ENCODE results near the gene KIF7.

The KIF7 gene

DNA sequence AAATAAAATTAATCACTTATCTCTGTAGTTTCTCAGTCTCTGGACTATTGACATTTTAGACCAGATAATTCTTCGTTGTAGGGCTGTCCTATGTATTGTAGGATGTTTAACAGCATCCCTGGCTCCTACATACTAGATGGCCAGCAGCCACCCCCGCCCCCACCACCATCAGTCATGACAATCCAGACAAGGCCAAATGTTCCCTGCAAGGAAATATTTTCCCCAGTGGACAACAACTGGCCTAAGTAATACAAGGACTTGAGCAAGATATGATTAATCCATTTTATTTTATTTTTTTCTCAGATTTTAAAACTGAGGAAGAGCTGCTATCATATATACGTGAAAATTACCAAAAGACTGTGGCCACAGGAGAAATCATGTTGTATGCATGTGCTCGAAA is 56.2 kb downstream of the KIF7 start:
- TF ChIP-seq, protein P1, sequence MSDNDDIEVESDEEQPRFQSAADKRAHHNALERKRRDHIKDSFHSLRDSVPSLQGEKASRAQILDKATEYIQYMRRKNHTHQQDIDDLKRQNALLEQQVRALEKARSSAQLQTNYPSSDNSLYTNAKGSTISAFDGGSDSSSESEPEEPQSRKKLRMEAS (IDR thresholded peaks at IDR 0.05): no peak
- no peak for TF ChIP-seq ZBTB7A (IDR thresholded peaks at IDR 0.05; ENCODE audit: low read depth)
- TF ChIP-seq, protein P2, sequence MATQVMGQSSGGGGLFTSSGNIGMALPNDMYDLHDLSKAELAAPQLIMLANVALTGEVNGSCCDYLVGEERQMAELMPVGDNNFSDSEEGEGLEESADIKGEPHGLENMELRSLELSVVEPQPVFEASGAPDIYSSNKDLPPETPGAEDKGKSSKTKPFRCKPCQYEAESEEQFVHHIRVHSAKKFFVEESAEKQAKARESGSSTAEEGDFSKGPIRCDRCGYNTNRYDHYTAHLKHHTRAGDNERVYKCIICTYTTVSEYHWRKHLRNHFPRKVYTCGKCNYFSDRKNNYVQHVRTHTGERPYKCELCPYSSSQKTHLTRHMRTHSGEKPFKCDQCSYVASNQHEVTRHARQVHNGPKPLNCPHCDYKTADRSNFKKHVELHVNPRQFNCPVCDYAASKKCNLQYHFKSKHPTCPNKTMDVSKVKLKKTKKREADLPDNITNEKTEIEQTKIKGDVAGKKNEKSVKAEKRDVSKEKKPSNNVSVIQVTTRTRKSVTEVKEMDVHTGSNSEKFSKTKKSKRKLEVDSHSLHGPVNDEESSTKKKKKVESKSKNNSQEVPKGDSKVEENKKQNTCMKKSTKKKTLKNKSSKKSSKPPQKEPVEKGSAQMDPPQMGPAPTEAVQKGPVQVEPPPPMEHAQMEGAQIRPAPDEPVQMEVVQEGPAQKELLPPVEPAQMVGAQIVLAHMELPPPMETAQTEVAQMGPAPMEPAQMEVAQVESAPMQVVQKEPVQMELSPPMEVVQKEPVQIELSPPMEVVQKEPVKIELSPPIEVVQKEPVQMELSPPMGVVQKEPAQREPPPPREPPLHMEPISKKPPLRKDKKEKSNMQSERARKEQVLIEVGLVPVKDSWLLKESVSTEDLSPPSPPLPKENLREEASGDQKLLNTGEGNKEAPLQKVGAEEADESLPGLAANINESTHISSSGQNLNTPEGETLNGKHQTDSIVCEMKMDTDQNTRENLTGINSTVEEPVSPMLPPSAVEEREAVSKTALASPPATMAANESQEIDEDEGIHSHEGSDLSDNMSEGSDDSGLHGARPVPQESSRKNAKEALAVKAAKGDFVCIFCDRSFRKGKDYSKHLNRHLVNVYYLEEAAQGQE (IDR thresholded peaks at IDR 0.05; ENCODE audit: low read depth): no peak
- TF ChIP-seq YY1 (IDR thresholded peaks at IDR 0.05; ENCODE audit: low read depth): no peak
- TF ChIP-seq CEBPB (IDR thresholded peaks at IDR 0.05): no peak
- no peak for TF ChIP-seq CREB1 (IDR thresholded peaks at IDR 0.05; ENCODE audit: low read depth)
- no peak for TF ChIP-seq FOXM1 (IDR thresholded peaks at IDR 0.05; ENCODE audit: borderline replicate concordance, low read depth)
- TF ChIP-seq EGR1 (IDR thresholded peaks at IDR 0.05): no peak
- TF ChIP-seq TEAD4 (IDR thresholded peaks at IDR 0.05): no peak
- no peak for TF ChIP-seq EP300 (IDR thresholded peaks at IDR 0.05; ENCODE audit: borderline replicate concordance)
- TF ChIP-seq TAF1 (IDR thresholded peaks at IDR 0.05; ENCODE audit: low read depth): no peak
- no peak for TF ChIP-seq RAD21 (IDR thresholded peaks at IDR 0.05; ENCODE audit: low read depth)
- TF ChIP-seq, protein P3, sequence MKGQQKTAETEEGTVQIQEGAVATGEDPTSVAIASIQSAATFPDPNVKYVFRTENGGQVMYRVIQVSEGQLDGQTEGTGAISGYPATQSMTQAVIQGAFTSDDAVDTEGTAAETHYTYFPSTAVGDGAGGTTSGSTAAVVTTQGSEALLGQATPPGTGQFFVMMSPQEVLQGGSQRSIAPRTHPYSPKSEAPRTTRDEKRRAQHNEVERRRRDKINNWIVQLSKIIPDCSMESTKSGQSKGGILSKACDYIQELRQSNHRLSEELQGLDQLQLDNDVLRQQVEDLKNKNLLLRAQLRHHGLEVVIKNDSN (IDR thresholded peaks at IDR 0.05): no peak
- TF ChIP-seq NFIC (IDR thresholded peaks at IDR 0.05): no peak
- TF ChIP-seq TCF12 (IDR thresholded peaks at IDR 0.05; ENCODE audit: low read depth): no peak

DNA sequence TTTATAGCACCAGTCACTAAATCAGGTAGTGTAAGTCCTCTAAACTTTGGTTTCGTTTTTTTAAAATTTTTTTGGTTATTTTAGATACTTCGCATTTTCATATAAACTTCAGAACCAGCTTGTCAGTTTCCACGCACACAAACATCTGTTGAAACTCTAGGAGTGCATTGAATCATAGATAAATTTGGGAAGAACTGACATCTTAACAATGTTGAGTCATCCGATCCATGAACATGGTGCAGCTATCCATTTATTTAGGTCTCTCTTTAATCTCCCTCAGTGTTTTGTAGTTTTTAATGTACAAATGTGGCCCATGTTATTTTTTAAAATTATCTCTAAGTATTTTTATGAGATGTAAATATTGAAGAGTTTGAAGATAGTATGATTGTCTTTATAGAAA is 62.2 kb downstream of the KIF7 start:
- TF ChIP-seq EGR1 (IDR thresholded peaks at IDR 0.05) (no peak), NFIC (IDR thresholded peaks at IDR 0.05) (no peak), TEAD4 (IDR thresholded peaks at IDR 0.05) (no peak), EP300 (IDR thresholded peaks at IDR 0.05; ENCODE audit: borderline replicate concordance) (no peak), TCF12 (IDR thresholded peaks at IDR 0.05; ENCODE audit: low read depth) (no peak)
- TF ChIP-seq, protein P1 (IDR thresholded peaks at IDR 0.05): no peak

DNA sequence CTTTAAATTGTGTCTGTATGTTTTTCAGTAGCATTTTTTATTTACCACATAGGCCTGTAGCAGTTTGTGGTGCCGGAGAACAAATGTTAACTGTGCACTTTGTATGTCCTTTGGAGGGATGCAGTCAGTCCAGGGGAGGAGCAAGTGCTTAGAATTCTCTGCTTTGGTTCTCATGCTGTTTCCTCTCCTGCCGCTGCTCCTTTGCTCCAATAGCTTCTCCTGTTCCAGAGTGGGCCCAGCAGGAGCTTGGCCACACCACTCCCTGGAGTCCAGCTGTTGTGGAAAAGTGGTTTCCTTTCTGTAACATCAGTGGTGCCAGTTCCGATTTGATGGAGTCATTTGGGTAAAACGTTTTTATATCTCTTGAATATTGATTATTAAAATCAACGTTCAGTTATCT is 63.4 kb downstream of the KIF7 start:
- TF ChIP-seq, protein P2 (IDR thresholded peaks at IDR 0.05; ENCODE audit: low read depth): no peak
- TF ChIP-seq, protein P3 (IDR thresholded peaks at IDR 0.05): no peak
- no peak for TF ChIP-seq EP300 (IDR thresholded peaks at IDR 0.05; ENCODE audit: borderline replicate concordance)
- no peak for TF ChIP-seq RAD21 (IDR thresholded peaks at IDR 0.05; ENCODE audit: low read depth)
- no peak for TF ChIP-seq TEAD4 (IDR thresholded peaks at IDR 0.05)
- TF ChIP-seq CREB1 (IDR thresholded peaks at IDR 0.05; ENCODE audit: low read depth): no peak
- TF ChIP-seq, protein P1 (IDR thresholded peaks at IDR 0.05): no peak

DNA sequence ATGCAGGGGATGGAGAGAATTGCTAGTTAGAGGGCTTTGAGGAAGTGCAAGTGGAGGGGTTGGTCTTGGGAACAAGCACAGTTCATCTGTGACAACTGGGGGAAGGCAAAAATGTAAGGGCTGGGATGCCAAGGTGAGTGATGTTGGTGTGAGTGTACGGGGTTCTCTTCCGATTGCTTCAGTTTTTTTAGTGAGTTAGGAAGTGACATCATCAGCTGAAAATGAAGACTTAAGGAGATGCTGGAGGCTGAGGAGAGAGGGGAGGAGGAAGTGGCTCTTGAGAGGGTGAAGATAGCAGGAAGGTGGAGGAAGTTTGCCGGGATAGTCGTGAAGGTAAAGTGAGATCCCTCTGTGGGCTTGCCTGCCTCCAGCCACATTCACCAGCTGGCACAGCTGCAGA is 67.3 kb downstream of the KIF7 start:
- TF ChIP-seq TCF12 (IDR thresholded peaks at IDR 0.05; ENCODE audit: low read depth): no peak
- TF ChIP-seq CEBPB (IDR thresholded peaks at IDR 0.05): no peak
- no peak for TF ChIP-seq TAF1 (IDR thresholded peaks at IDR 0.05; ENCODE audit: low read depth)
- TF ChIP-seq, protein P1 (IDR thresholded peaks at IDR 0.05): no peak
- TF ChIP-seq CREB1 (IDR thresholded peaks at IDR 0.05; ENCODE audit: low read depth): no peak
- TF ChIP-seq YY1 (IDR thresholded peaks at IDR 0.05; ENCODE audit: low read depth): no peak
- TF ChIP-seq, protein P3 (IDR thresholded peaks at IDR 0.05): no peak
- TF ChIP-seq EP300 (IDR thresholded peaks at IDR 0.05; ENCODE audit: borderline replicate concordance): no peak
- no peak for TF ChIP-seq EGR1 (IDR thresholded peaks at IDR 0.05)
- TF ChIP-seq RAD21 (IDR thresholded peaks at IDR 0.05; ENCODE audit: low read depth): no peak
- no peak for TF ChIP-seq TEAD4 (IDR thresholded peaks at IDR 0.05)
- no peak for TF ChIP-seq NFIC (IDR thresholded peaks at IDR 0.05)
- TF ChIP-seq, protein P2 (IDR thresholded peaks at IDR 0.05; ENCODE audit: low read depth): no peak
- no peak for TF ChIP-seq ZBTB7A (IDR thresholded peaks at IDR 0.05; ENCODE audit: low read depth)
- TF ChIP-seq FOXM1 (IDR thresholded peaks at IDR 0.05; ENCODE audit: borderline replicate concordance, low read depth): no peak
